NCI-H146 treated with DMSO at 0.1 percent for 48 hours (cell line): Measurements from ENCODE around the gene DCP1B.

Source experiments
- DNase-seq: peaks from one replicate; lab custom pipeline; 2025; ENCODE audit not compliant: unreplicated experiment; lab: John Stamatoyannopoulos, UW

The DCP1B gene

GRCh38 chr12:1935700-1936378, 68.4 kb downstream of the DCP1B start:
- no peak for DNase-seq

- DNase-seq, result no peak
Observed at GRCh38 chr12:1935242-1935641, 69.0 kb downstream of the DCP1B start.

- DNase-seq, result no peak
Observed at GRCh38 chr12:1934831-1935230, 69.4 kb downstream of the DCP1B start.

- DNase-seq, result no peak
Observed at GRCh38 chr12:1934068-1934467, 70.2 kb downstream of the DCP1B start.

GRCh38 chr12:1933342-1934051, 70.8 kb downstream of the DCP1B start:
- DNase-seq, result no peak

- no peak for DNase-seq
Observed at GRCh38 chr12:1932264-1932777, 71.9 kb downstream of the DCP1B start.

- no peak for DNase-seq
Observed at GRCh38 chr12:1931642-1932041, 72.6 kb downstream of the DCP1B start.

GRCh38 chr12:1930803-1931597, 73.3 kb downstream of the DCP1B start:
- no peak for DNase-seq

- no peak for DNase-seq
Observed at GRCh38 chr12:1929985-1930802, 74.1 kb downstream of the DCP1B start.

GRCh38 chr12:1929241-1929984, 74.8 kb downstream of the DCP1B start:
- no peak for DNase-seq

GRCh38 chr12:1928439-1929121, 75.7 kb downstream of the DCP1B start:
- no peak for DNase-seq

GRCh38 chr12:1927751-1928351, 76.4 kb downstream of the DCP1B start:
- no peak for DNase-seq

- DNase-seq, result no peak
Observed at GRCh38 chr12:1927051-1927680, 77.1 kb downstream of the DCP1B start.

- DNase-seq, result no peak
Observed at GRCh38 chr12:1926251-1926657, 78.0 kb downstream of the DCP1B start.

- DNase-seq, result no peak
Observed at GRCh38 chr12:1925684-1926006, 78.6 kb downstream of the DCP1B start.

- DNase-seq, result no peak
Observed at GRCh38 chr12:1924996-1925683, 79.1 kb downstream of the DCP1B start.

- DNase-seq, result no peak
Observed at GRCh38 chr12:1922985-1923384, 81.3 kb downstream of the DCP1B start.

- DNase-seq, result no peak
Observed at GRCh38 chr12:1922075-1922709, 82.1 kb downstream of the DCP1B start.
